Measurements from ENCODE around the gene CTBP2.

- TF ChIP-seq, protein P1, sequence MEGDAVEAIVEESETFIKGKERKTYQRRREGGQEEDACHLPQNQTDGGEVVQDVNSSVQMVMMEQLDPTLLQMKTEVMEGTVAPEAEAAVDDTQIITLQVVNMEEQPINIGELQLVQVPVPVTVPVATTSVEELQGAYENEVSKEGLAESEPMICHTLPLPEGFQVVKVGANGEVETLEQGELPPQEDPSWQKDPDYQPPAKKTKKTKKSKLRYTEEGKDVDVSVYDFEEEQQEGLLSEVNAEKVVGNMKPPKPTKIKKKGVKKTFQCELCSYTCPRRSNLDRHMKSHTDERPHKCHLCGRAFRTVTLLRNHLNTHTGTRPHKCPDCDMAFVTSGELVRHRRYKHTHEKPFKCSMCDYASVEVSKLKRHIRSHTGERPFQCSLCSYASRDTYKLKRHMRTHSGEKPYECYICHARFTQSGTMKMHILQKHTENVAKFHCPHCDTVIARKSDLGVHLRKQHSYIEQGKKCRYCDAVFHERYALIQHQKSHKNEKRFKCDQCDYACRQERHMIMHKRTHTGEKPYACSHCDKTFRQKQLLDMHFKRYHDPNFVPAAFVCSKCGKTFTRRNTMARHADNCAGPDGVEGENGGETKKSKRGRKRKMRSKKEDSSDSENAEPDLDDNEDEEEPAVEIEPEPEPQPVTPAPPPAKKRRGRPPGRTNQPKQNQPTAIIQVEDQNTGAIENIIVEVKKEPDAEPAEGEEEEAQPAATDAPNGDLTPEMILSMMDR (IDR thresholded peaks at IDR 0.05), result no peak
- no peak for TF ChIP-seq POLR2A (IDR thresholded peaks at IDR 0.05)
Observed at GRCh38 chr10:125200396-125200795, 40.0 kb upstream of the CTBP2 start.

Data from right lobe of liver (tissue), 4 donors.